ENCODE measurements around the gene QSOX2.

Gene QSOX2

GRCh38 chr9:136233411-136233810 is 12.2 kb downstream of the QSOX2 start:
- no peak overlapping the region for H3K4me2 ChIP-seq (ENCODE audit: low read depth, low read length)
- H3K9ac ChIP-seq (ENCODE audit: low read length): no peak overlapping the region
- no peaks in the 10 kb centered on the region for H3K4me1 ChIP-seq (ENCODE audit: low read length)
- H3F3A ChIP-seq (ENCODE audit: insufficient read depth, low read length): no peaks in the 10 kb centered on the region
- 0 out of 2 replicates have a peak, but pooled peaks cover 2% of the 10 kb centered on the region for H4K20me1 ChIP-seq (ENCODE audit: insufficient read depth, low read length)
- no peak overlapping the region for H2AFZ ChIP-seq (ENCODE audit: low read length)
- TF ChIP-seq EZH2phosphoT487 (IDR thresholded peaks at IDR 0.05; ENCODE audit: low read length) (no peak), EZH2 (optimal IDR thresholded peaks at IDR 0.05; ENCODE audit: low read depth, low read length) (no peak)
- TF ChIP-seq, protein P1, sequence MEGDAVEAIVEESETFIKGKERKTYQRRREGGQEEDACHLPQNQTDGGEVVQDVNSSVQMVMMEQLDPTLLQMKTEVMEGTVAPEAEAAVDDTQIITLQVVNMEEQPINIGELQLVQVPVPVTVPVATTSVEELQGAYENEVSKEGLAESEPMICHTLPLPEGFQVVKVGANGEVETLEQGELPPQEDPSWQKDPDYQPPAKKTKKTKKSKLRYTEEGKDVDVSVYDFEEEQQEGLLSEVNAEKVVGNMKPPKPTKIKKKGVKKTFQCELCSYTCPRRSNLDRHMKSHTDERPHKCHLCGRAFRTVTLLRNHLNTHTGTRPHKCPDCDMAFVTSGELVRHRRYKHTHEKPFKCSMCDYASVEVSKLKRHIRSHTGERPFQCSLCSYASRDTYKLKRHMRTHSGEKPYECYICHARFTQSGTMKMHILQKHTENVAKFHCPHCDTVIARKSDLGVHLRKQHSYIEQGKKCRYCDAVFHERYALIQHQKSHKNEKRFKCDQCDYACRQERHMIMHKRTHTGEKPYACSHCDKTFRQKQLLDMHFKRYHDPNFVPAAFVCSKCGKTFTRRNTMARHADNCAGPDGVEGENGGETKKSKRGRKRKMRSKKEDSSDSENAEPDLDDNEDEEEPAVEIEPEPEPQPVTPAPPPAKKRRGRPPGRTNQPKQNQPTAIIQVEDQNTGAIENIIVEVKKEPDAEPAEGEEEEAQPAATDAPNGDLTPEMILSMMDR (IDR thresholded peaks at IDR 0.05; ENCODE audit: low read length): no peak
- DNase-seq: no peak
- H3K79me2 ChIP-seq (ENCODE audit: low read length): peaks cover 83% of the 10 kb centered on the region
- H3K27me3 ChIP-seq (replicated peaks; ENCODE audit: insufficient read depth, low read length): no peaks in the 10 kb centered on the region
- no peaks in the 10 kb centered on the region for H3K9me2 ChIP-seq (replicated peaks; ENCODE audit: insufficient read depth, low read length)
- H3K9me3 ChIP-seq (replicated peaks; ENCODE audit: insufficient read depth, low read length): no peaks in the 10 kb centered on the region
- H3K4me3 ChIP-seq (ENCODE audit: low read length): no peak overlapping the region
- no peak overlapping the region for H3K27ac ChIP-seq (ENCODE audit: low read length)
- no peaks in the 10 kb centered on the region for H3K36me3 ChIP-seq (replicated peaks; ENCODE audit: insufficient read depth, low read length)

DNA sequence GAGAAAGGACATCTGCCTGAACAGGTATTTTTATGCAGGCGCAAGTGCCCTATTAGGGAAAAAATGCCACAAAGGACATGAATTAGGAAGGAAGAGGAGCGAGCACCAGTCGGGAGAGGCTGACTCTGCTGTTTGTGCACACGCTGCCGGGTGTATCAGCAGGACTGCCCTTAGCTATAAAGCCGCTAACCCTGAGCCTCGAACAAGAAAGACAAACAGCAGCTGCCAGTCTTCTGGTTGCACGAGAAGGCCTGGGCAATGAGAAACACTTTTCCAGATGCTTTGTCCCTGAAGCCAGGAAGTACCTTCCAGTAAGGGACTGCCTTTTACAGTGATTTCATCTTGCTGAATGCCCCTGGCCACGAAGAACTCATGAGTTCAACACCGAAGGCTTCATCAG is 12.6 kb downstream of the QSOX2 start:
- no peaks in the 10 kb centered on the region for H3F3A ChIP-seq (ENCODE audit: insufficient read depth, low read length)
- H3K27ac ChIP-seq (ENCODE audit: low read length): no peak overlapping the region
- no peaks in the 10 kb centered on the region for H3K36me3 ChIP-seq (replicated peaks; ENCODE audit: insufficient read depth, low read length)
- no peak overlapping the region for H2AFZ ChIP-seq (ENCODE audit: low read length)
- no peaks in the 10 kb centered on the region for H3K4me1 ChIP-seq (ENCODE audit: low read length)
- no peaks in the 10 kb centered on the region for H3K9me3 ChIP-seq (replicated peaks; ENCODE audit: insufficient read depth, low read length)
- no peak overlapping the region for H3K4me3 ChIP-seq (ENCODE audit: low read length)
- no peaks in the 10 kb centered on the region for H3K27me3 ChIP-seq (replicated peaks; ENCODE audit: insufficient read depth, low read length)
- no peak overlapping the region for H3K4me2 ChIP-seq (ENCODE audit: low read depth, low read length)
- no peak for DNase-seq
- no peaks in the 10 kb centered on the region for H3K9me2 ChIP-seq (replicated peaks; ENCODE audit: insufficient read depth, low read length)
- no peaks in the 10 kb centered on the region for H4K20me1 ChIP-seq (ENCODE audit: insufficient read depth, low read length)
- H3K9ac ChIP-seq (ENCODE audit: low read length): no peak overlapping the region
- peaks cover 83% of the 10 kb centered on the region for H3K79me2 ChIP-seq (ENCODE audit: low read length)
- TF ChIP-seq EZH2phosphoT487 (IDR thresholded peaks at IDR 0.05; ENCODE audit: low read length): no peak
- no peak for TF ChIP-seq EZH2 (optimal IDR thresholded peaks at IDR 0.05; ENCODE audit: low read depth, low read length)
- TF ChIP-seq, protein P1 (IDR thresholded peaks at IDR 0.05; ENCODE audit: low read length): no peak

GRCh38 chr9:136231478-136232297 is 13.9 kb downstream of the QSOX2 start:
- no peaks in the 10 kb centered on the region for H3K9me2 ChIP-seq (replicated peaks; ENCODE audit: insufficient read depth, low read length)
- no peak overlapping the region for H3K27ac ChIP-seq (ENCODE audit: low read length)
- no peak overlapping the region for H3K4me3 ChIP-seq (ENCODE audit: low read length)
- peaks cover 83% of the 10 kb centered on the region for H3K79me2 ChIP-seq (ENCODE audit: low read length)
- no peak overlapping the region for H2AFZ ChIP-seq (ENCODE audit: low read length)
- DNase-seq: no peak
- H3K36me3 ChIP-seq (replicated peaks; ENCODE audit: insufficient read depth, low read length): no peaks in the 10 kb centered on the region
- no peaks in the 10 kb centered on the region for H3F3A ChIP-seq (ENCODE audit: insufficient read depth, low read length)
- TF ChIP-seq EZH2phosphoT487 (IDR thresholded peaks at IDR 0.05; ENCODE audit: low read length): no peak
- TF ChIP-seq EZH2 (optimal IDR thresholded peaks at IDR 0.05; ENCODE audit: low read depth, low read length): no peak
- TF ChIP-seq, protein P1 (IDR thresholded peaks at IDR 0.05; ENCODE audit: low read length): no peak
- no peaks in the 10 kb centered on the region for H3K27me3 ChIP-seq (replicated peaks; ENCODE audit: insufficient read depth, low read length)
- no peaks in the 10 kb centered on the region for H3K9me3 ChIP-seq (replicated peaks; ENCODE audit: insufficient read depth, low read length)
- H4K20me1 ChIP-seq (ENCODE audit: insufficient read depth, low read length): no peaks in the 10 kb centered on the region
- H3K4me1 ChIP-seq (ENCODE audit: low read length): no peaks in the 10 kb centered on the region
- no peak overlapping the region for H3K4me2 ChIP-seq (ENCODE audit: low read depth, low read length)
- no peak overlapping the region for H3K9ac ChIP-seq (ENCODE audit: low read length)
